Measurements from ENCODE around the gene AHR.

DNA sequence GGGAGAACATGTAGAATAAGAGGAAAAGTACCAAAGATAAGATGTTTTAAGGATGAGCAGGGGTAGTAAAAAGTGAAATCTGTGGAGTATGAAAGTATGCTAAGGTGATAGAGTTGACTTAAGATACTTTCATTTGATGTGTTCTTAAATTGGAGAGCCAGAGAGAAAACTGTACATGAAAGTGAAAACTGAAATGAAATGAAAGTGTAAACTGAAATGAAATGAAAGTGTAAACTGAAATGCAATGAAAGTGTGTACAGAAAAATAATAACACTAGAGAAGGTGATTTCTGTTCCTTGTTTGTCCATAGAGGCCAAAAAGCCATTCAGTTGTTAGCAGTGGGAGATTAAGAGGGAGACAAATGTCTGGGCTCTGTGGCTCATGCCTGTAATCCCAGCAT is 17.5 kb downstream of the AHR start:
- TF ChIP-seq, protein P1, sequence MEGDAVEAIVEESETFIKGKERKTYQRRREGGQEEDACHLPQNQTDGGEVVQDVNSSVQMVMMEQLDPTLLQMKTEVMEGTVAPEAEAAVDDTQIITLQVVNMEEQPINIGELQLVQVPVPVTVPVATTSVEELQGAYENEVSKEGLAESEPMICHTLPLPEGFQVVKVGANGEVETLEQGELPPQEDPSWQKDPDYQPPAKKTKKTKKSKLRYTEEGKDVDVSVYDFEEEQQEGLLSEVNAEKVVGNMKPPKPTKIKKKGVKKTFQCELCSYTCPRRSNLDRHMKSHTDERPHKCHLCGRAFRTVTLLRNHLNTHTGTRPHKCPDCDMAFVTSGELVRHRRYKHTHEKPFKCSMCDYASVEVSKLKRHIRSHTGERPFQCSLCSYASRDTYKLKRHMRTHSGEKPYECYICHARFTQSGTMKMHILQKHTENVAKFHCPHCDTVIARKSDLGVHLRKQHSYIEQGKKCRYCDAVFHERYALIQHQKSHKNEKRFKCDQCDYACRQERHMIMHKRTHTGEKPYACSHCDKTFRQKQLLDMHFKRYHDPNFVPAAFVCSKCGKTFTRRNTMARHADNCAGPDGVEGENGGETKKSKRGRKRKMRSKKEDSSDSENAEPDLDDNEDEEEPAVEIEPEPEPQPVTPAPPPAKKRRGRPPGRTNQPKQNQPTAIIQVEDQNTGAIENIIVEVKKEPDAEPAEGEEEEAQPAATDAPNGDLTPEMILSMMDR (IDR thresholded peaks at IDR 0.05) = no peak
- TF ChIP-seq EP300 (IDR thresholded peaks at IDR 0.05) (no peak), POLR2AphosphoS5 (IDR thresholded peaks at IDR 0.05) (no peak)

Measured in upper lobe of left lung (tissue), 4 donors.